Spleen (tissue), 11 donors: ENCODE results near the gene MAP3K5. TPM values are rescaled to one million over a fixed set of nuclear protein-coding genes. Genes with fewer than 3 reads are reported as not detected.
"Not testable (repeated sequence)": the region's sequence is repeated elsewhere in the genome, so short reads cannot be mapped to it uniquely, and the experiment has no call there.

Experiments
- DNase-seq: peaks from one replicate; pipeline ENCODE4 v3.0.0-alpha.2; 2020
- H3K27ac ChIP-seq, 8 donors: fragments of 200-600 bp; sonication (generic) in 7 of 8; 1 replicate in 4 of 8; 2 replicates in 4 of 8; pipeline versions ENCODE4 v1.5.0 to v1.8.0; 2016 to 2021; ENCODE audit warnings: inconsistent platforms in 4 of 8, mild to moderate bottlenecking in 4 of 8, moderate library complexity in 1 of 8
- H3K27me3 ChIP-seq, 7 donors: fragments of 200-600 bp; sonication (generic) in 6 of 7; replicated peaks in 1 of 7; 1 replicate in 4 of 7; 2 replicates in 3 of 7; pipeline versions ENCODE4 v1.5.0 to v1.8.0; 2016 to 2021; ENCODE audit warnings: inconsistent platforms in 3 of 7, mild to moderate bottlenecking in 1 of 7
- H3K36me3 ChIP-seq, 6 donors: fragments of 200-600 bp; sonication (generic) in 5 of 6; 1 replicate in 4 of 6; 2 replicates in 2 of 6; pipeline versions ENCODE4 v1.5.0 to v1.8.0; 2016 to 2021; ENCODE audit warnings: inconsistent platforms in 2 of 6
- H3K4me1 ChIP-seq, 6 donors: fragments of 200-600 bp; sonication (generic) in 5 of 6; 1 replicate in 3 of 6; 2 replicates in 3 of 6; pipeline versions ENCODE4 v1.5.0 to v1.8.0; 2016 to 2021; ENCODE audit warnings: inconsistent platforms in 3 of 6
- H3K4me3 ChIP-seq, 8 donors: fragments of 200-600 bp; sonication (generic) in 7 of 8; 1 replicate in 4 of 8; 2 replicates in 4 of 8; pipeline versions ENCODE4 v1.5.0 to v1.8.0; 2016 to 2021; ENCODE audit warnings: inconsistent platforms in 4 of 8, mild to moderate bottlenecking in 4 of 8, moderate library complexity in 2 of 8
- H3K9me3 ChIP-seq, 8 donors: fragments of 200-600 bp; sonication (generic) in 7 of 8; 1 replicate in 4 of 8; 2 replicates in 4 of 8; pipeline versions ENCODE4 v1.5.0 to v1.8.0; 2016 to 2021; ENCODE audit warnings: inconsistent platforms in 4 of 8
- POLR2A ChIP-seq, 3 donors: fragments of 450-650 bp; IDR thresholded peaks; one replicate each; pipeline ENCODE4 v1.5.1; 2017; ENCODE audit warnings: antibody characterized with exemption in 3 of 3, mild to moderate bottlenecking in 1 of 3
- POLR2AphosphoS5 ChIP-seq, 3 donors: sonication (generic); formaldehyde crosslinking; IDR thresholded peaks; one replicate each; pipeline ENCODE4 v1.5.1; 2017; ENCODE audit warnings: antibody characterized with exemption in 3 of 3
- WGBS, 5 donors: extraction: QIAGEN DNeasy Blood & Tissue Kit in 3 of 5; methylation state at CpG; one replicate each; pipeline versions ENCODE4 v1.1.5 to v1.1.7; 2013 to 2018; 5-methylcytosine and 5-hydroxymethylcytosine counted together
- intact Hi-C: fragments of 100-400 bp; cut with DNase I; formaldehyde crosslinking; loops from one replicate; pipeline ENCODE4 v1.15.0; 2023; ENCODE audit warnings: low total_unique reads
- polyA plus RNA-seq, 3 donors: library from polyadenylated mRNA; stranded (reverse); fragments of 200-250 nt; gene quantifications; one replicate each; pipeline ENCODE4 v1.2.1, GENCODE V29; 2013
- total RNA-seq, 7 donors: library from RNA; depleted of rRNA in 3 of 7; stranded (reverse); fragments of >200 nt in 3 of 7; fragmentation: NEBNext Ultra II Directional in 4 of 7; extraction: Animal tissue kit (Norgen Biotek cat#: 25700) in 4 of 7; gene quantifications; one replicate each; pipeline versions ENCODE4 v1.1.0 to v1.2.1, GENCODE V29; 2016 to 2021
- TF ChIP-seq, protein P1 (sequence below), 11 experiments: fragments of 200-600 bp in 7 of 11; fragments of 450-650 bp in 4 of 11; sonication (generic) in 4 of 11; IDR thresholded peaks in 8 of 11; conservative IDR thresholded peaks in 3 of 11; 1 replicate in 7 of 11; 2 replicates in 4 of 11; pipeline versions ENCODE4 v1.4.0 to v1.8.0; 2016 to 2021; ENCODE audit warnings: antibody characterized with exemption in 11 of 11, inconsistent platforms in 4 of 11, mild to moderate bottlenecking in 1 of 11
- donor health status: healthy with polysubstance abuse.
- donor health status: DM: no; HTN: no; CAD: no; lungs with moderate emphysema.
- donor health status: DM: no; HTN: no; CAD: no.
- donor health status: Bipolar disorder and iron deficiency.
- donor health status: healthy.
- donor health status: DM: no; HTN: no; CAD: no.
- donor health status: DM: yes; HTN: yes; CAD: no.

MAP3K5 gene
- total and polyA plus RNA-seq, 10 donors: 7.2 to 55.0 (median 33.2) TPM

DNA sequence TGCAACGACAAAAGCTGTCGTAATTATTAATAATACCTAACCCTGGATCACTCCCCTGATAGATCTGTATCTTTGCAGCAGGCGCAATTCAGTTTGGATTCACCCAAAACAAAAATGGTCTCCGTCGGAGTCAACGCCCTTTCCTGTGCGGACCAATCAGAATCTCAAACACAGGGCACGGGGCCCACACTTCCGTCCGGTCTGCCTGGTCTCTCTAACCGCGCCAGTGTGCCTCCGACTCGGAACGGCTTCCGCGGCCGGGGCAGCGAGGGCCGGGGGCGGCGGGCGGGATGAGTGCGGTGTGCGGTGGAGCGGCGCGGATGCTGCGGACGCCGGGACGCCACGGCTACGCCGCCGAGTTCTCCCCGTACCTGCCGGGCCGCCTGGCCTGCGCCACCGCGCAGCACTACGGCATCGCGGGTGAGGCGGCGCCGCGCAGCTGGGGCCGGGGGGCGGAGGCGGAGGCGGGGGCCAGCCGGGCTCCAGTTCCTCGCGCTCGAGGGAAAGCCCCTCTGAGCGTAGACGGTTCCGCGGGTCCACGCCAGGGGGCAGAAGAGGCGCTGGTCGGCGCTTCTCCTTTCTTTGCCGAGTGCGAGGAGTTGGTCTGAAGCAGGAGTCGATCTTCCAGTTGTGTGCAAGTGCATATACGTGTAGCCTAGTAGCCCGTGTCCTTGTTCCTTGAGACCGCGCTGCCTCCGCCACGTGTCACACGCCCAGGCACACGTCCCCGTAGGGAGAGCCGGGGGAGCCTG is 30.3 kb upstream of the MAP3K5 start, which contains the start of gene PEX7:
Gene PEX7, plus strand, starts transcription at position 217 of the 752 bp plus-strand sequence. Its CDS starts 74 bp downstream, at position 291.
- TF ChIP-seq POLR2A (IDR thresholded peaks at IDR 0.05): peak in 2 of 3 donors; percentile 8 to 45
- TF ChIP-seq POLR2AphosphoS5 (IDR thresholded peaks at IDR 0.05): peak; percentile 87 to 92 (median 91)
- TF ChIP-seq, protein P1, sequence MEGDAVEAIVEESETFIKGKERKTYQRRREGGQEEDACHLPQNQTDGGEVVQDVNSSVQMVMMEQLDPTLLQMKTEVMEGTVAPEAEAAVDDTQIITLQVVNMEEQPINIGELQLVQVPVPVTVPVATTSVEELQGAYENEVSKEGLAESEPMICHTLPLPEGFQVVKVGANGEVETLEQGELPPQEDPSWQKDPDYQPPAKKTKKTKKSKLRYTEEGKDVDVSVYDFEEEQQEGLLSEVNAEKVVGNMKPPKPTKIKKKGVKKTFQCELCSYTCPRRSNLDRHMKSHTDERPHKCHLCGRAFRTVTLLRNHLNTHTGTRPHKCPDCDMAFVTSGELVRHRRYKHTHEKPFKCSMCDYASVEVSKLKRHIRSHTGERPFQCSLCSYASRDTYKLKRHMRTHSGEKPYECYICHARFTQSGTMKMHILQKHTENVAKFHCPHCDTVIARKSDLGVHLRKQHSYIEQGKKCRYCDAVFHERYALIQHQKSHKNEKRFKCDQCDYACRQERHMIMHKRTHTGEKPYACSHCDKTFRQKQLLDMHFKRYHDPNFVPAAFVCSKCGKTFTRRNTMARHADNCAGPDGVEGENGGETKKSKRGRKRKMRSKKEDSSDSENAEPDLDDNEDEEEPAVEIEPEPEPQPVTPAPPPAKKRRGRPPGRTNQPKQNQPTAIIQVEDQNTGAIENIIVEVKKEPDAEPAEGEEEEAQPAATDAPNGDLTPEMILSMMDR (IDR thresholded peaks at IDR 0.05 in 8 of 11, conservative IDR thresholded peaks at IDR 0.05 in 3 of 11): peak in 10 of 11 experiments; percentile 57 to 88 (median 74)
- peak within 1 kb of the TSS; percentile 54 to 81 (median 64) for H3K4me3 ChIP-seq
- peak; percentile 96 for DNase-seq
- WGBS, 5 donors: 0 to 1% (median 1%) methylated on average over 20 to 78 of the region's 78 CpGs
- H3K27ac ChIP-seq: peak within 1 kb of the TSS; percentile 92 to 95 (median 93)
- H3K27me3 ChIP-seq: no peaks in the 10 kb centered on the region
- H3K4me1 ChIP-seq: peaks cover 4 to 23% (median 12%) of the 10 kb centered on the region in 6 donors
- intact Hi-C loops: no loop called here
- peaks cover 0 to 24% (median 9%) of the 10 kb centered on the region in 6 donors for H3K36me3 ChIP-seq
- no peaks in the 10 kb centered on the region for H3K9me3 ChIP-seq

DNA sequence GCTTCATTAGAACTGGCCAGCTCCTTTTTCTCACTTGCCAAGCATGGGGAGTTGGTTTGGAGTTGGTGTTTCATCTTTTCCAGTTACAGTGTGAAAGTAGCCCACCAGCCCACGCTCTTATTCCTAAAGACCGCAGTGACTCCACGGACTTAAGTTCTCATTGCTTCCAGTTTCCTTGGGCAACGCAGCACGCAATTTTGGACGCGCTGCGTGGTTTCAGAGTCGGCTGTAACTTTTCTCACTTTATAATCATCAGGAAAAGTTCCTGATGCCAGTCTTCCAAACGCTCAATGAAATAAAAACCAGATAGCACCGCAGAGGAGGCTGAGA is 29.7 kb upstream of the MAP3K5 start:
- DNase-seq: no peak
- intact Hi-C loops: no loop called here
- peak overlapping the region; percentile 92 to 95 (median 93) for H3K27ac ChIP-seq

DNA sequence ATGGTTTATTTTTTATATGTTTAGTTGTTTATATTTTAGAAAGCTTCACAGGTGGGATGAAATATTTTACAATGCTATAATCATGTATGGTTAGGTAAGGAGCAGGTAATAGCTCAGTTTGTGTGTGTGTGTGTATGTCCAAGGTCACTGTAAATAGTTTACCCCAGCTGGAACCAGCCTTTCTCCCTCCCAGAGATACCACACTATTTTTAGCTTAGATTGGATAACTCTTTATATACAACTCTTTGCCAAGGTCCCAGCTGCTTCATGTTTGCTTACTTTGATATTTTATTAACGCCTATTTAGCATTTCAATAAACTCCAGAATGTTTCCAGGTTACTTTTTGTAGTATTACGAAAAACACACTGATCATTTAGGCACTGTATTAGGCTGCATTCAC is 28.3 kb upstream of the MAP3K5 start:
- no peaks in the 10 kb centered on the region for H3K9me3 ChIP-seq
- TF ChIP-seq, protein P1 (IDR thresholded peaks at IDR 0.05 in 8 of 11, conservative IDR thresholded peaks at IDR 0.05 in 3 of 11): no peak
- TF ChIP-seq POLR2AphosphoS5 (IDR thresholded peaks at IDR 0.05): no peak
- TF ChIP-seq POLR2A (IDR thresholded peaks at IDR 0.05): no peak
- H3K27me3 ChIP-seq: no peaks in the 10 kb centered on the region
- WGBS, 5 donors: 87 to 95% (median 87%) methylated on average over 2 of the region's 2 CpGs
- intact Hi-C loops: no loop called here
- H3K4me1 ChIP-seq: peaks cover 4 to 22% (median 12%) of the 10 kb centered on the region in 6 donors
- peak overlapping the region in 1 of 8 donors; percentile 81 for H3K4me3 ChIP-seq
- H3K27ac ChIP-seq: no peak overlapping the region
- H3K36me3 ChIP-seq: peaks cover 0 to 6% (median 0%) of the 10 kb centered on the region in 6 donors
- DNase-seq: no peak

More for the DNA sequence above, 29.7 kb upstream of the MAP3K5 start:
- Histone ChIP-seq H3K36me3 (peaks cover 0 to 20% (median 9%) of the 10 kb centered on the region in 6 donors), H3K9me3 (no peaks in the 10 kb centered on the region), H3K4me3 (peak overlapping the region; percentile 54 to 81 (median 64)), H3K27me3 (no peaks in the 10 kb centered on the region), H3K4me1 (peaks cover 4 to 22% (median 12%) of the 10 kb centered on the region in 6 donors)
- TF ChIP-seq POLR2A (IDR thresholded peaks at IDR 0.05): no peak
- no peak for TF ChIP-seq POLR2AphosphoS5 (IDR thresholded peaks at IDR 0.05)
- TF ChIP-seq, protein P1 (IDR thresholded peaks at IDR 0.05 in 8 of 11, conservative IDR thresholded peaks at IDR 0.05 in 3 of 11): no peak
- 0 to 1% (median 0%) methylated on average over 11 of the region's 11 CpGs for WGBS, 5 donors

DNA sequence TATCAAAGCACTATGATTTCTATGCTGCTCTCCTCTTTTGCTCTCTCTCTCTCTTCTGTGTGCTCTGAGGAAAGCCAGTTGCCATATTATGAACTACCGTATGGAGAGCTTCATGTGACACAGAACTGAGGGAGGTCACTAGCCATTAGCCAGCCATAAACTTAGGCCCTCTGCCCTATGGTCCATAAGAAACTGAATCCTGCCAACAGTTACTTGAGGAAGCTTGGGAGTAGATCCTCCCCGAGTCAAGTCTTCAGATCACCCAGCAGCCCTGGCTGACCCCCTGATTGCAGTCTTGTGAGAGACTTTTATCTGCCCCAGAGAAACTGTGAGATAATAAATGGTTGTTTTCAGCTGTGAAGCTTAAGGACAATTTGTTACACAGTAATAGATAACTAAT is 24.4 kb upstream of the MAP3K5 start:
- Histone ChIP-seq H3K4me3 (no peak overlapping the region), H3K27me3 (no peaks in the 10 kb centered on the region), H3K27ac (no peak overlapping the region), H3K9me3 (peaks cover 0 to 4% (median 0%) of the 10 kb centered on the region in 8 donors), H3K36me3 (no peaks in the 10 kb centered on the region), H3K4me1 (peaks cover 0 to 6% (median 3%) of the 10 kb centered on the region in 6 donors)
- no peak for DNase-seq
- TF ChIP-seq POLR2A (IDR thresholded peaks at IDR 0.05): no peak
- no peak for TF ChIP-seq POLR2AphosphoS5 (IDR thresholded peaks at IDR 0.05)
- TF ChIP-seq, protein P1 (IDR thresholded peaks at IDR 0.05 in 8 of 11, conservative IDR thresholded peaks at IDR 0.05 in 3 of 11): no peak
- WGBS, 5 donors: 68 to 86% (median 78%) methylated on average over 2 of the region's 2 CpGs
- intact Hi-C loops: no loop called here

DNA sequence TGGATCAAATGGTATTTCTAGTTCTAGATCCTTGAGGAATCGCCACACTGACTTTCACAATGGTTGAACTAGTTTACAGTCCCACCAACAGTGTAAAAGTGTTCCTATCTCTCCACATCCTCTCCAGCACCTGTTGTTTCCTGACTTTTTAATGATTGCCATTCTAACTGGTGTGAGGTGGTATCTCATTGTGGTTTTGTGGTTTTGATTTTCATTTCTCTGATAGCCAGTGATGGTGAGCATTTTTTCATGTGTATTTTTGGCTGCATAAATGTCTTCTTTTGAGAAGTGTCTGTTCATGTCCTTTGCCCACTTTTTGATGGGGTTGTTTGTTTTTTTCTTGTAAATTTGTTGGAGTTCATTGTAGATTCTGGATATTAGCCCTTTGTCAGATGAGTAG is 23.3 kb upstream of the MAP3K5 start:
- H3K27ac ChIP-seq, DNase-seq, intact Hi-C loops, H3K4me1 ChIP-seq, H3K27me3 ChIP-seq, H3K9me3 ChIP-seq, H3K36me3 ChIP-seq, H3K4me3 ChIP-seq: not testable (repeated sequence)
- WGBS, 5 donors: 71 to 92% (median 83%) methylated on average over 1 of the region's 1 CpG
